HUES6 (cell line): Measurements from ENCODE around the gene THRAP3.

Experiments
- H3K27ac ChIP-seq: 2 replicates; pipeline ENCODE4 v1.7.0; 2013; ENCODE audit warnings: low read depth, mild to moderate bottlenecking, low read length, inconsistent platforms
- H3K27me3 ChIP-seq: 2 replicates; pipeline ENCODE4 v1.6.1; 2013; ENCODE audit warnings: low read length; ENCODE audit not compliant: control insufficient read depth, insufficient read depth
- H3K36me3 ChIP-seq: 2 replicates; pipeline ENCODE4 v1.6.1; 2013; ENCODE audit warnings: low read length; ENCODE audit not compliant: control insufficient read depth, insufficient read depth
- H3K4me1 ChIP-seq: 2 replicates; pipeline ENCODE4 v1.6.1; 2013; ENCODE audit warnings: low read length; ENCODE audit not compliant: control insufficient read depth, insufficient read depth
- H3K4me3 ChIP-seq: 2 replicates; pipeline ENCODE4 v1.5.1; 2013; ENCODE audit warnings: low read depth, low read length
- H3K9ac ChIP-seq: one replicate; pipeline ENCODE4 v1.6.1; 2013; ENCODE audit warnings: mild to moderate bottlenecking, low read length
- H3K9me3 ChIP-seq: 2 replicates; pipeline ENCODE4 v1.6.1; 2013; ENCODE audit warnings: low read depth, low read length; ENCODE audit not compliant: control insufficient read depth, insufficient read depth

The THRAP3 gene

DNA sequence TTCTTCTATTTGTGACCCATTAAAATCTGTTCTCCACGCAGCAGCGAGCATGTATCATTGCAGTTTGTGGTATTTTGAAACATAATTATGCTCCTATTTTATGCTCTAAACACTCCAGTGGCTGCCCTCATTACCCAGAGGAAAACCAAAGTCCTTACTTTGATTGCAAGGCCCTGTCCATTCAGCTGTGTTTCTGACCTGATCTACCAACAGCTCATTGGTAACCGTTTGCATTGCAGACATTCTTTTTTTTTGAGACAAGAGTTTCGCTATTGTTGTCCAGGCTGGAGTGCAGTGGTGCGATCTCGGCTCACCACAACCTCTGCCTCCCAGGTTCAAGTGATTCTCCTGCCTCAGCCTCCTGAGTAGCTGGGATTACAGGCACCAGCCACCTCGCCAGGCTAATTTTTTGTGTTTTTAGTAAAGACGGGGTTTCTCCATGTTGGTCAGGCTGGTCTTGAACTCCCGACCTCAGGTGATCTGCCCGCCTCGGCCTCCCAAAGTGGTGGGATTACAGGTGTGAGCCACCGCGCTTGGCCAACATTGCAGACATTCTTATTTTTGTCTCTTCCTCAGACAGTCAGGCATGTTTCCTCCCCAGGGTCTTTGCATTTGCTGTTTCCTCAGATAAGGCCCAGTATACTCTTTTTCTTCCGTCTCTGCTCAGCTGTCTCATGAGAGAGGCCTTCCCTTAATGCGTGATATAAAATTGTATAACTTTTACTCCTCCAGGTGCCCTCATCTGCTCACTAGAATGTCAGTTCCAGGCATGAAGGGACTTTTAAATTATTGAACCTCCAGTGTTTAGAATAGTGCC is 32.5 kb downstream of the THRAP3 start:
- no peaks in the 10 kb centered on the region for H3K27me3 ChIP-seq
- peaks cover 33% of the 10 kb centered on the region for H3K36me3 ChIP-seq
- no peak overlapping the region for H3K4me3 ChIP-seq
- H3K9me3 ChIP-seq: no peaks in the 10 kb centered on the region
- no peak overlapping the region for H3K27ac ChIP-seq
- no peak overlapping the region for H3K9ac ChIP-seq
- peaks cover 15% of the 10 kb centered on the region for H3K4me1 ChIP-seq

GRCh38 chr1:36257375-36257767 is 33.1 kb downstream of the THRAP3 start:
- no peak overlapping the region for H3K27ac ChIP-seq
- no peak overlapping the region for H3K4me3 ChIP-seq
- peaks cover 15% of the 10 kb centered on the region for H3K4me1 ChIP-seq
- H3K9ac ChIP-seq: no peak overlapping the region
- no peaks in the 10 kb centered on the region for H3K9me3 ChIP-seq
- H3K27me3 ChIP-seq: no peaks in the 10 kb centered on the region
- peaks cover 34% of the 10 kb centered on the region for H3K36me3 ChIP-seq

DNA sequence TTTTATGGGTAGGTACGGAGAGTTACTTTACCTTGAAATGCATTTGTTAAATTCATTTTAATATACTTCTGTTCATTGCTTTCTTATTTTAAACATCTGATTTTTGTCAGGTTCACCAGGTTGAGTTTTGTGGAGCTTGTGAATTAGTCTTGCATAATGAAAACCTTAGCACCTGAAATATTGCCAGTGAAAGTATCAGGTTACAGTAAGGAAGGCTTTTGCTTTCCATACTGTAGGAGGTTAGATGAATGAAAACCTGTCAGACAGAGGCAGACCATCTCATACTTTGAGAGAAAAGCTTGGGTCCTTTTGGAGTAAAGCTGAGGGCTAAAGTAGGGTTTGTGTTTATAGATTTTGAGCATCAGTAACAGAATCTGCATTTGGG is 34.7 kb downstream of the THRAP3 start:
- Histone ChIP-seq H3K27me3 (no peaks in the 10 kb centered on the region), H3K27ac (no peak overlapping the region), H3K9me3 (no peaks in the 10 kb centered on the region), H3K9ac (no peak overlapping the region), H3K4me3 (no peak overlapping the region), H3K36me3 (peaks cover 38% of the 10 kb centered on the region), H3K4me1 (peaks cover 15% of the 10 kb centered on the region)

DNA sequence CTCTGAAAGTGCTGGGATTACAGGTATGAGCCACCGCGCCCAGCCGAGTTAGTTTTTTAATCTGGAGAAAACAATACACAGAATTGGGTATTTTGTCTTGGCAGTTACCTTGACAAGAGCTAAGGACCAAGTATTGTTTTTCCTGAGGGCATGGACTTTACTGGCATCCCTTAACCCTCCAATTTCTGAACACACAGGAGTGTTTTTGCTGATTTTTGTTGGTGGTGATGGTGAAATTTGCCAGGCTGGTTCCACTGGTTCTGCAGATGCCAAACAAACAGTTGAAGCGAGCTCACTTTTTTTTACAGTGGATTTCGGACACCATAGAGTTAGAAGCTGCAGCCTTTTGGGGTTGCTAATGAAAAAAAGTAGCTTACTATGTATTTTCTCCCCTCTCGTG is 44.7 kb downstream of the THRAP3 start:
- no peaks in the 10 kb centered on the region for H3K4me1 ChIP-seq
- H3K27me3 ChIP-seq: no peaks in the 10 kb centered on the region
- H3K9me3 ChIP-seq: no peaks in the 10 kb centered on the region
- no peak overlapping the region for H3K27ac ChIP-seq
- peaks cover 53% of the 10 kb centered on the region for H3K36me3 ChIP-seq
- H3K4me3 ChIP-seq: no peak overlapping the region
- H3K9ac ChIP-seq: no peak overlapping the region

DNA sequence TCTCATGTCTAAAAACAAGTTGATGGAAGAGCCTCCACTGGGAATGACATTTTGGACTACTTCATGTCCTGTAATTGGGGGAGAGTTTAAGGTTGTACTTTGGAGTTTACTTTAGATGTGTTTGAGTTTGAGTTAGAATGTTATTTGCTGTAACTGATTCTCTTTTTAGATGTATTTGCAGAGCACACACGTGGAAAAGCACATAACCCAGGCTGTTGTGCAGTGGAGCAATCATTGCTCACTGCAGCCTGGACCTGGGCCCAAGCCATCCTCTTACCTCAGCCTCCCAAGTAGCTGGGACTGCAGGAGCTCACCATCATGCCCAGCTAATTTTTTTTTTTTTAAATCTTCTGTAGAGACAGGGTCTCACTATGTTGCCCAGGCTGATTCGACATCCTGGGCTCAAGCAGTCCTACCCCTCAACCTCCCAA is 45.2 kb downstream of the THRAP3 start:
- H3K27me3 ChIP-seq: no peaks in the 10 kb centered on the region
- no peak overlapping the region for H3K4me3 ChIP-seq
- H3K9ac ChIP-seq: no peak overlapping the region
- no peaks in the 10 kb centered on the region for H3K9me3 ChIP-seq
- no peak overlapping the region for H3K27ac ChIP-seq
- peaks cover 53% of the 10 kb centered on the region for H3K36me3 ChIP-seq
- H3K4me1 ChIP-seq: no peaks in the 10 kb centered on the region

GRCh38 chr1:36273024-36273423 is 48.8 kb downstream of the THRAP3 start:
- Histone ChIP-seq H3K4me3 (no peak overlapping the region), H3K9me3 (no peaks in the 10 kb centered on the region), H3K27ac (no peak overlapping the region), H3K36me3 (peaks cover 39% of the 10 kb centered on the region), H3K9ac (no peak overlapping the region), H3K4me1 (no peaks in the 10 kb centered on the region), H3K27me3 (no peaks in the 10 kb centered on the region)

DNA sequence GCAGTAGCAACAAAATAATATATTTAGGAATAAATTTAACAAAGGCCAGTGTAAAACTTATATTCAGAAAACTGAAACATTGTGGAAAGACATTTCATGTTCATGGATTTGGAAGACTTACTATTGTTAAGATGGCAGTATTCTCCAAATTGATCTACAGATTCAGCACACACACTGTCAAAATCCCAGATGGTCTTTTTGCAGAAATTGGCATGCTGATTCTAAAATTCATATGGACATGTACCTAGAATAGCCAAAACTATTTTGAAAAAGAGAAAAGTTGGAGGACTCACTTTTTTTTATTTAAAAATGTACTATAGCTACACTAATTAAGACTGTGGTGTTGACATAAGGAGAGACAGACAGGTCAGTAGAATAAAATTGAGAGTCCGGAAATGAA is 50.0 kb downstream of the THRAP3 start:
- no peak overlapping the region for H3K9ac ChIP-seq
- H3K27ac ChIP-seq: no peak overlapping the region

GRCh38 chr1:36276688-36277087 is 52.4 kb downstream of the THRAP3 start:
- Histone ChIP-seq H3K4me1 (no peaks in the 10 kb centered on the region), H3K9ac (no peak overlapping the region), H3K4me3 (no peak overlapping the region), H3K9me3 (no peaks in the 10 kb centered on the region), H3K27ac (no peak overlapping the region), H3K36me3 (peaks cover 24% of the 10 kb centered on the region), H3K27me3 (no peaks in the 10 kb centered on the region)

More for the DNA sequence above, 50.0 kb downstream of the THRAP3 start:
- Histone ChIP-seq H3K4me1 (no peaks in the 10 kb centered on the region), H3K36me3 (peaks cover 31% of the 10 kb centered on the region), H3K27me3 (no peaks in the 10 kb centered on the region), H3K9me3 (no peaks in the 10 kb centered on the region), H3K4me3 (no peak overlapping the region)

DNA sequence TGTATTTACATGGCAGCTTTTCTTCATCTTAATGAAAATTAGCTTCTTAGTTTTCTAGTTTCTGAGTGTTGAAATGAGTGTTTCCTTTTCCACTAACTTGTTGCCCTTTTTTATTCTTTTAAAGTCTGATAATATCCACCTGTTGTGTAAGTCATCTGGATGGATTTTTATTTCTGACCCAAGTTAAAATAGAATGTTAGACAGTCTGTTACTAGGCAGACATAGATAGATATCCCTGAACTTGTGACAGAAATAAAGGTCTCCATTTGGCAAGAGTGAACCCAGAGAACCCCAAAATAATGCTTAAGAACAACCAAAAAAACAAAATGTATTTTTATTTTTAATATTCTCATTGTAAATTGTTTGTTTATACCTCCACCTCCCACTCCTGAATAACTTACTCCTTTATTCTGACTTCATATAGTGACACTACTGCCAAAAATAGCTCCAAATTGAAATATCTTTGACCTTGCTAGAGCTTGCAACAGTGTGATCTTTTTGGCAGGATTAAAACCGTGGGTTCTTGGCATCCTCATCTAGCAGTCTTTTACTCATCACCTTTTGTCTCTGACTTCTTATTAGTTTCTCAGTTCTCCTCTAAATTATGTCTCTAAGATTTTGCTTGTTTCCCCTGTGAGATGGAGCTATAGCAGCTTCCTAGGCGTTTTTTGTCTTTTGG is 55.0 kb downstream of the THRAP3 start:
- Histone ChIP-seq H3K9me3 (no peaks in the 10 kb centered on the region), H3K9ac (no peak overlapping the region), H3K4me1 (no peaks in the 10 kb centered on the region), H3K27ac (no peak overlapping the region), H3K36me3 (peaks cover 29% of the 10 kb centered on the region), H3K27me3 (no peaks in the 10 kb centered on the region), H3K4me3 (no peak overlapping the region)

GRCh38 chr1:36279789-36280296 is 55.6 kb downstream of the THRAP3 start:
- Histone ChIP-seq H3K4me1 (no peaks in the 10 kb centered on the region), H3K27me3 (no peaks in the 10 kb centered on the region), H3K9me3 (no peaks in the 10 kb centered on the region), H3K9ac (no peak overlapping the region), H3K36me3 (peaks cover 32% of the 10 kb centered on the region), H3K4me3 (no peak overlapping the region), H3K27ac (0 out of 2 replicates have a peak overlapping the region, but pooled peaks have one; percentile 30)

DNA sequence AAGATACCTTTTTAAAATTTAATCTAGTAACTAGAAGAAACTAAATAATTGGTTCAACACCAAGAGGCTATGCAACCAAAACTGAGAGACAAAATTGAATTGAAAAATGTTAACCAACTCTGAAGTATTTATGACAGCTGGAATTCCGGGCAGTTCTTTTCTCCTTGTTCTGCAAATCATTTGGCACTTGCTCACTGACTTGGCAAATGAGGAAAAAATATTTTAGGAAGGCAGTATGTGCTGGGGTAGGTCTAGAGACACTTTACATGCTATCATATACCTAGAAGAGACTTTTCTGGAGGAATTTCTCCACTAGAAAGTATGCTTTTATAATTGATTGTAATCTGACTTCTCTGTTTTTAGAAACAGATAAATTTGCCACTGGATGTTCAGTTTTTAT is 59.8 kb downstream of the THRAP3 start:
- H3K27ac ChIP-seq: no peak overlapping the region
- H3K27me3 ChIP-seq: no peaks in the 10 kb centered on the region
- no peak overlapping the region for H3K9ac ChIP-seq
- peaks cover 68% of the 10 kb centered on the region for H3K36me3 ChIP-seq
- no peak overlapping the region for H3K4me3 ChIP-seq
- H3K9me3 ChIP-seq: no peaks in the 10 kb centered on the region
- H3K4me1 ChIP-seq: no peaks in the 10 kb centered on the region
